Measurements from ENCODE around the gene BSND. TPM values are rescaled to one million over a fixed set of nuclear protein-coding genes. Genes with fewer than 3 reads are reported as not detected.

BSND gene
- total RNA-seq, 1 donor: not detected

DNA sequence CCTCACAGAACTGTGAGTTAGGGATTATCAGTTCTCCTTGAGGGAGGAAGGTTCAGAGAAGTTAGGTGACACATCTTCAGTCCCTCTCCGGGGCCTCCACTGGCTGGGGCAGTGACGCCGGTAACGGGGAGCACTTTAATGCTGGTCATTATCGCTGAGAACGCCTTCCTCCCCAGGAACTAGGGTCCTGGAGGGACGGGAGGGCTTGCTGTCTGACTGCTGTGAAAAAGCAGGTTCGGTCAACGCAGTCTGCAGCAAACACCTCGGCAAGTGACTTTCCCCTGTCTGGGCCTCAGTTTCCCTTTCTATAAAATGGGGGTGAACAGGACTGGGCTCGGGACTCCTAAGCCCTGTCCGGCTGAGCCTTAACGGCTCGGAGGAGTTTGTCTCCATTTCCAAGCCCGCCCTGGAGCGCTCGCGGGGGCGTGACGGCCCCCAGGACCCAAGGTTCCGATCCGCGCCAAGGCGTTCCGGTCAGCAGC, 18.6 kb upstream of the BSND start:
- H3K4me3 ChIP-seq (ENCODE audit: low read depth, low read length): peak overlapping the region; percentile 41
- DNase-seq (ENCODE audit: low read depth): no peak
- TF ChIP-seq, protein P1, sequence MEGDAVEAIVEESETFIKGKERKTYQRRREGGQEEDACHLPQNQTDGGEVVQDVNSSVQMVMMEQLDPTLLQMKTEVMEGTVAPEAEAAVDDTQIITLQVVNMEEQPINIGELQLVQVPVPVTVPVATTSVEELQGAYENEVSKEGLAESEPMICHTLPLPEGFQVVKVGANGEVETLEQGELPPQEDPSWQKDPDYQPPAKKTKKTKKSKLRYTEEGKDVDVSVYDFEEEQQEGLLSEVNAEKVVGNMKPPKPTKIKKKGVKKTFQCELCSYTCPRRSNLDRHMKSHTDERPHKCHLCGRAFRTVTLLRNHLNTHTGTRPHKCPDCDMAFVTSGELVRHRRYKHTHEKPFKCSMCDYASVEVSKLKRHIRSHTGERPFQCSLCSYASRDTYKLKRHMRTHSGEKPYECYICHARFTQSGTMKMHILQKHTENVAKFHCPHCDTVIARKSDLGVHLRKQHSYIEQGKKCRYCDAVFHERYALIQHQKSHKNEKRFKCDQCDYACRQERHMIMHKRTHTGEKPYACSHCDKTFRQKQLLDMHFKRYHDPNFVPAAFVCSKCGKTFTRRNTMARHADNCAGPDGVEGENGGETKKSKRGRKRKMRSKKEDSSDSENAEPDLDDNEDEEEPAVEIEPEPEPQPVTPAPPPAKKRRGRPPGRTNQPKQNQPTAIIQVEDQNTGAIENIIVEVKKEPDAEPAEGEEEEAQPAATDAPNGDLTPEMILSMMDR (IDR thresholded peaks at IDR 0.05; ENCODE audit: insufficient read depth, low read length): no peak

DNA sequence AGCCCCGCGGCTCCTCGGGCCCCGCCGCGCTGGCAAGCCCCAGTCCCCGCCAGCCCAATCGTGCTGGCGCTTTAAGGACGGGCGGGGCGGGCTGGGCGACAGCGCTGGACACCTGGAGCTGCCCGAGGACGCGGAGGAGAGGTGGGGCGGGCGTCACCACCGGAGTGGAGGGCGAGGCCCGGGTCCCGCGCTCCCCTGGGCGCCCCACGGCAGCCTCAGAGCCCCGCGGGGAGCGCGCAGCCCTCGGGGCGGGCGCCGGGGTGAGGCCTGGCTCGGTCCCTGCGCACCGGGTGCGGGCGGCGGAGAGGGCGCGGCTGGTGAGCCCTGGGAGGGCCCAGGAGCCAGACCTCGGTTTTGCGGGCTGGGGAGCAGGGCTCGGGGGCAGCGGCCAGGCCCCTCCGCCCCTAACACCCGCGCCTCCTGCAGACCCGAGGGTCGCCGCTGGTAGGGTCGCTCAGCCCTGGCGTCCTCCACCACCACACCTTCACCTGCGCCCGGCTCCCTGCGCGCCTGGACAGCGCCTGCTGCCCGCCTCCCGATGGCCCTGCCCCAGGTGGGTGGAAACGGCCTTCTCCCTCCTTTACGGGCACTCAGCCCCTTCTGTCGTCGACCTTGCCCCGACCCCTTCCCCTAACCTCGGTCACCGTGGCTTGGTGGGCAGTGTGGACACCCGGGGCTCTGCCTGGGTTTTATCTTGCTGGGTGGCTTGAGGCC, 18.0 kb upstream of the BSND start, which contains the start of gene TMEM61:
Gene TMEM61, plus strand, starts transcription at position 101 of the 714 bp plus-strand sequence. Its CDS starts 438 bp downstream, at position 539.
- no peak for DNase-seq (ENCODE audit: low read depth)
- H3K4me3 ChIP-seq (ENCODE audit: low read depth, low read length): peak within 1 kb of the TSS; percentile 41
- TF ChIP-seq, protein P1 (IDR thresholded peaks at IDR 0.05; ENCODE audit: insufficient read depth, low read length): no peak

DNA sequence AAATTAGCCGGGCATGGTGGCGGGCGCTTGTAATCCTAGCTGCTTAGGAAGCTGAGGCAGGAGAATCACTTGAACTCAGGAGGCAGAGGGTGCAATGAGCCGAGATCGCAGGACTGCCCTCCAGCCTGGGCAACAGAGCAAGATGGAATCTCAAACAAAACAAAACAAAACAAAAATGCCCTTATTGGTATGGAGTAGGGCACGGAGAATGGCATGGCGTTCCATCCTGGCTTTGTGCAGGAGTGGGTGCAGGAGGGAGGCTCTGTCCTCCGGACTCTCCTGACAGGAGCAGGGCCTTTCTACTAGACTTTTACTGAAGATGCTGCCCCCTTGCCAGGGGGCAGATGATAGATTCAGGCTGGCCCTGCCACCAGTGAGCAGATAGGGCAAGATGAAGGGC, 17.3 kb upstream of the BSND start:
- no peak overlapping the region for H3K4me3 ChIP-seq (ENCODE audit: low read depth, low read length)
- DNase-seq (ENCODE audit: low read depth): no peak
- TF ChIP-seq, protein P1 (IDR thresholded peaks at IDR 0.05; ENCODE audit: insufficient read depth, low read length): no peak

DNA sequence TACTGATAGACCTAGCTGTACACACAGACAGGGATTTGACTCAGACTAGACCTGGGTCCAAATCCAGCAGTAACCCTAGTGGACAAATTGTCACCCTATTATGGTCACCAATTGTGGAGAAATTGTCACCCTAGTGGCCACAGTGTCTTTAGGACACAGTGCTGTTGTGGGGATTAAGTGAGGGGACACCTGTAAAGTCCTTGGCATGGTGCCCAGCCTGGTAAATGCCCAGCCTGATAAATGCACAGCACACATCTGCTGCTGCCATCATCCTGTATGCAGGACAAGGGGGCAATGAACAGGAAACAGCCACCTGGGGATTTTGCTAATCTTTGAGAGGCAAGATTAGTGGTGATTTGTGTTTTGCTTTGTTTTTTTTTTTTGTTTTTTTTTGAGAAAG, 16.0 kb upstream of the BSND start:
- no peak for DNase-seq (ENCODE audit: low read depth)
- TF ChIP-seq, protein P1 (IDR thresholded peaks at IDR 0.05; ENCODE audit: insufficient read depth, low read length): no peak

DNA sequence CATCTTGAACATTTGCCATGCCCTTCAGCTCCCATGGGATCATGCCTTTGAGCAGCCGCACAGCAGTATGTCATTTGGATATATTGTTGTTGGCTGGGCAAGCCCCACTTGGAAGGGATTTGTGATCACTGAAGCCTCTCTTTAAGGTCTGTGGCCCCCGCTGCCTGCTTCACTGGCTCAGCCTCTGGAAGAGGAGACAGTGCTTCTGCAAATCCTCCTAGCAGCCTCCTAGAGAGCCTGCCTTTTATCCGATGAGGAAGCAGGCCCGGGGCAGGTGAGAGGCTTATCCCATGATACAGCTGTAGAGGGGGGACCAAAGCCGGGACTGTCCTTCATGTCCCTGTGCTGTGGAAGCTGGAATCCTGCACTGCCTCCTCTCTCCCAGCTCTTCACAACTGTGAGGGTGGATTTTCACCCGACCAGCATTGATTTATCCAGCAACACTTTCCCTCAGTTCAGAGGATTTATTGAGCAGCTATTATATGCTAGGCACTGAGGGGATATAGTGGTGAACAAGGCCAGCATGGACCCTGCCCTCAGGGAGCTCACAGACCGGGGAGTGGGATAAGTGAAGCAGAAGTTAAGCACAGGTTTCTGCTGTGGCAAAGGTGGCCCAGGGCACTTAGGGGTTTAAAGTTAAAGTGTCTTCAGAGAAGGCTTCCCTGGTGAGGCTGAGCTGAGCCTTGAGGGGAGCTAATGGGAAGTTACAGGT, 14.4 kb upstream of the BSND start:
- no peak for DNase-seq (ENCODE audit: low read depth)
- TF ChIP-seq, protein P1 (IDR thresholded peaks at IDR 0.05; ENCODE audit: insufficient read depth, low read length): no peak
- no peak overlapping the region for H3K4me3 ChIP-seq (ENCODE audit: low read depth, low read length)

More for the DNA sequence above, 16.0 kb upstream of the BSND start:
- no peak overlapping the region for H3K4me3 ChIP-seq (ENCODE audit: low read depth, low read length)

DNA sequence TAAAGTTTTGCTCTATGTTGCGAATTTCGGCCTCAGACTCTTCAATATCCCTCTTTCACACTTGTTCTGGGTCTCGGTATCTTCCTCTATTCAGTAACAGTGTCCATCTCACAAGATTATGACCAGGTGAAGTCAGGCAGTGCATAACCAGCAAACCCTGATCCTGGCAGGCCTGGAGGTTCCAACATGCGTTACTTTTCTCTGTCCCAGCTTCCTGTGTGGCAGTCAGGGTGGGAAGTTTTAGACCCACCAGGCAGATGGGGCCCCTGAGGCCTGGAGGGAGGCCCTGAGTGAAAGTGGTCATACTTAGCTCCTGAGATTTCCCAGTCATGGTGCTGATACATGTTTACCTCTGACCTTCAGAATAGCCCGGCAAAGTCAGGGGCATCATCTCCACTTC, 13.2 kb upstream of the BSND start:
- TF ChIP-seq, protein P1 (IDR thresholded peaks at IDR 0.05; ENCODE audit: insufficient read depth, low read length): no peak
- DNase-seq (ENCODE audit: low read depth): no peak
- no peak overlapping the region for H3K4me3 ChIP-seq (ENCODE audit: low read depth, low read length)

All from fibroblast of the aortic adventitia (primary cell).